HUES6 (cell line): Measurements from ENCODE around the gene CACNA2D3.
"Not testable (repeated sequence)": the region's sequence is repeated elsewhere in the genome, so short reads cannot be mapped to it uniquely, and the experiment has no call there.

Source experiments
- H3K27ac ChIP-seq: 2 replicates; pipeline ENCODE4 v1.7.0; 2013; ENCODE audit warnings: low read depth, mild to moderate bottlenecking, low read length, inconsistent platforms
- H3K27me3 ChIP-seq: 2 replicates; pipeline ENCODE4 v1.6.1; 2013; ENCODE audit warnings: low read length; ENCODE audit not compliant: control insufficient read depth, insufficient read depth
- H3K36me3 ChIP-seq: 2 replicates; pipeline ENCODE4 v1.6.1; 2013; ENCODE audit warnings: low read length; ENCODE audit not compliant: control insufficient read depth, insufficient read depth
- H3K4me1 ChIP-seq: 2 replicates; pipeline ENCODE4 v1.6.1; 2013; ENCODE audit warnings: low read length; ENCODE audit not compliant: control insufficient read depth, insufficient read depth
- H3K4me3 ChIP-seq: 2 replicates; pipeline ENCODE4 v1.5.1; 2013; ENCODE audit warnings: low read depth, low read length
- H3K9ac ChIP-seq: one replicate; pipeline ENCODE4 v1.6.1; 2013; ENCODE audit warnings: mild to moderate bottlenecking, low read length
- H3K9me3 ChIP-seq: 2 replicates; pipeline ENCODE4 v1.6.1; 2013; ENCODE audit warnings: low read depth, low read length; ENCODE audit not compliant: control insufficient read depth, insufficient read depth

Gene CACNA2D3

GRCh38 chr3:55094676-55095075 is 972.3 kb downstream of the CACNA2D3 start:
- no peaks in the 10 kb centered on the region; the same call in 1 of the 2 replicates for H3K4me1 ChIP-seq
- no peak overlapping the region for H3K27ac ChIP-seq
- H3K4me3 ChIP-seq = no peak overlapping the region
- no peaks in the 10 kb centered on the region for H3K27me3 ChIP-seq
- H3K9ac ChIP-seq = no peak overlapping the region
- H3K9me3 ChIP-seq = no peaks in the 10 kb centered on the region
- H3K36me3 ChIP-seq = no peaks in the 10 kb centered on the region

GRCh38 chr3:55097441-55097840 is 975.1 kb downstream of the CACNA2D3 start:
- Histone ChIP-seq H3K27me3 (no peaks in the 10 kb centered on the region), H3K4me3 (no peak overlapping the region), H3K9ac (no peak overlapping the region), H3K36me3 (no peaks in the 10 kb centered on the region), H3K9me3 (no peaks in the 10 kb centered on the region), H3K27ac (no peak overlapping the region), H3K4me1 (no peaks in the 10 kb centered on the region)

GRCh38 chr3:55105647-55106046 is 983.3 kb downstream of the CACNA2D3 start:
- Histone ChIP-seq H3K4me3 (no peak overlapping the region), H3K27me3 (no peaks in the 10 kb centered on the region), H3K9ac (no peak overlapping the region), H3K9me3 (no peaks in the 10 kb centered on the region), H3K36me3 (no peaks in the 10 kb centered on the region), H3K27ac (no peak overlapping the region), H3K4me1 (peaks cover 6% of the 10 kb centered on the region; the same call in 1 of the 2 replicates)

- Histone ChIP-seq H3K9me3 (no peaks in the 10 kb centered on the region), H3K4me1 (peaks cover 6% of the 10 kb centered on the region; the same call in 1 of the 2 replicates), H3K27ac (no peak overlapping the region), H3K27me3 (no peaks in the 10 kb centered on the region), H3K9ac (no peak overlapping the region), H3K4me3 (no peak overlapping the region), H3K36me3 (no peaks in the 10 kb centered on the region)
Measured at GRCh38 chr3:55107187-55107586, 984.8 kb downstream of the CACNA2D3 start.

GRCh38 chr3:55111906-55112305 is 989.6 kb downstream of the CACNA2D3 start:
- not testable (repeated sequence) for H3K9me3 ChIP-seq, H3K9ac ChIP-seq, H3K4me1 ChIP-seq, H3K36me3 ChIP-seq, H3K27me3 ChIP-seq, H3K4me3 ChIP-seq, H3K27ac ChIP-seq

- no peak overlapping the region for H3K27ac ChIP-seq
- H3K36me3 ChIP-seq = no peaks in the 10 kb centered on the region
- H3K4me1 ChIP-seq = no peaks in the 10 kb centered on the region
- no peak overlapping the region for H3K9ac ChIP-seq
- no peak overlapping the region for H3K4me3 ChIP-seq
- H3K9me3 ChIP-seq = no peaks in the 10 kb centered on the region
- no peaks in the 10 kb centered on the region for H3K27me3 ChIP-seq
Measured at GRCh38 chr3:55118451-55118850, 996.1 kb downstream of the CACNA2D3 start.

- H3K27me3 ChIP-seq = no peaks in the 10 kb centered on the region
- no peak overlapping the region for H3K4me3 ChIP-seq
- H3K4me1 ChIP-seq = no peaks in the 10 kb centered on the region
- no peak overlapping the region for H3K9ac ChIP-seq
- H3K9me3 ChIP-seq = no peaks in the 10 kb centered on the region
- H3K36me3 ChIP-seq = no peaks in the 10 kb centered on the region
- no peak overlapping the region for H3K27ac ChIP-seq
Measured at GRCh38 chr3:55119268-55119667, 996.9 kb downstream of the CACNA2D3 start.

- H3K4me1 ChIP-seq = 0 out of 2 replicates have a peak, but pooled peaks cover under 1% of the 10 kb centered on the region
- no peaks in the 10 kb centered on the region for H3K36me3 ChIP-seq
Measured at GRCh38 chr3:55122312-55122711, 1000.0 kb downstream of the CACNA2D3 start.

More at GRCh38 chr3:55122312-55122711, 1000.0 kb downstream of the CACNA2D3 start:
- H3K27ac ChIP-seq = no peak overlapping the region
- no peak overlapping the region for H3K4me3 ChIP-seq
- H3K9me3 ChIP-seq = no peaks in the 10 kb centered on the region; the same call in 1 of the 2 replicates
- no peaks in the 10 kb centered on the region for H3K27me3 ChIP-seq
- no peak overlapping the region for H3K9ac ChIP-seq
